ENCODE data around the gene TRIO. TPM values are rescaled to one million over a fixed set of nuclear protein-coding genes. Genes with fewer than 3 reads are reported as not detected.
A peak's percentile ranks its signal among the peaks of the same experiment; 100 is the strongest.

Gene TRIO
- total RNA-seq, 1 experiment from 2014 or later = 68.4 TPM

- intact Hi-C loops (cut with micrococcal nuclease) = no loop called here
- CTCF ChIA-PET = no interaction called here
- POLR2A ChIA-PET = no interaction called here
These were observed 107.0 kb downstream of the TRIO start for GRCh38 chr5:14250084-14250695.

GRCh38 chr5:14250748-14251701, 107.9 kb downstream of the TRIO start:
- ATAC-seq (no peak), DNase-seq (ENCODE audit: low read depth, low spot score) (no peak)
- Histone ChIP-seq H3K9me2 (ENCODE audit: insufficient read depth) (no peaks in the 10 kb centered on the region), H3K9me3 (ENCODE audit: control insufficient read depth in 1 of 2, insufficient read depth in 1 of 2, low read depth in 1 of 2, low read length in 2 of 2) (0 out of 4 replicates have a peak, but pooled peaks cover 6 to 8% of the 10 kb centered on the region in 2 experiments), H3K79me2 (ENCODE audit: insufficient read depth, low read length) (peaks cover 97% of the 10 kb centered on the region), H3K27me3 (ENCODE audit: insufficient read depth, low read length) (no peaks in the 10 kb centered on the region), H3K27ac (ENCODE audit: low read depth, low read length) (no peak overlapping the region), H2AFZ (ENCODE audit: low read depth, low read length, poor library complexity, severe bottlenecking) (no peak overlapping the region), H3K36me3 (ENCODE audit: control insufficient read depth in 1 of 2, insufficient read depth in 2 of 2, low read length in 2 of 2) (no peaks in the 10 kb centered on the region), H3K4me2 (ENCODE audit: low read length) (no peak overlapping the region), H3K4me1 (ENCODE audit: control insufficient read depth in 1 of 2, insufficient read depth in 2 of 2, low read length in 2 of 2) (peaks cover 0 to 4% of the 10 kb centered on the region in 2 experiments; a peak in 1 of 4 replicates), H3K4me3 (replicated peaks in 1 of 2; ENCODE audit: low read depth in 1 of 2, low read length in 2 of 2) (no peak overlapping the region), H4K20me1 (ENCODE audit: insufficient read depth) (no peaks in the 10 kb centered on the region), H3K9ac (ENCODE audit: low read length) (no peak overlapping the region)
- RAD21 ChIA-PET (ENCODE audit: low non-redundant PET in 1 of 2, low total read pairs in 2 of 2, uncharacterized antibody in 2 of 2, unreplicated experiment in 2 of 2) = no interaction called here
- CTCF ChIA-PET = interaction anchor here (1.0 kb wide), 1 partner anchor 19 kb away, joined by 3 read pairs; no protein-coding TSS in a partner anchor
- POLR2A ChIA-PET = no interaction called here
- no peak for TF ChIP-seq ZNF274 (IDR thresholded peaks at IDR 0.05; ENCODE audit: low read depth, low read length)
- no peak for TF ChIP-seq TCF7L2 (IDR thresholded peaks at IDR 0.05; ENCODE audit: borderline replicate concordance, extremely low read depth, insufficient read depth, insufficient read length)
- intact Hi-C loops (cut with micrococcal nuclease) = no loop called here
- no TSS peak for BruUV-seq (replicated peaks)

More at GRCh38 chr5:14250084-14250695, 107.0 kb downstream of the TRIO start:
- ATAC-seq (no peak), DNase-seq (ENCODE audit: low read depth, low spot score) (no peak)
- no peak overlapping the region for H3K4me3 ChIP-seq (replicated peaks in 1 of 2; ENCODE audit: low read depth in 1 of 2, low read length in 2 of 2)
- H3K27ac ChIP-seq (ENCODE audit: low read depth, low read length) = no peak overlapping the region
- BruUV-seq (replicated peaks) = no TSS peak
- no peaks in the 10 kb centered on the region for H3K36me3 ChIP-seq (ENCODE audit: control insufficient read depth in 1 of 2, insufficient read depth in 2 of 2, low read length in 2 of 2)
- no peak overlapping the region for H3K4me2 ChIP-seq (ENCODE audit: low read length)
- H3K27me3 ChIP-seq (ENCODE audit: insufficient read depth, low read length) = no peaks in the 10 kb centered on the region
- TF ChIP-seq MAX (IDR thresholded peaks at IDR 0.05) = peak; percentile 48; the same call in 1 of the 2 replicates
- TF ChIP-seq ZNF274 (IDR thresholded peaks at IDR 0.05; ENCODE audit: low read depth, low read length) = no peak
- TF ChIP-seq EGR1 (IDR thresholded peaks at IDR 0.05; ENCODE audit: low read depth) = no peak
- TF ChIP-seq ZFX (IDR thresholded peaks at IDR 0.05) = no peak
- TF ChIP-seq EZH2 (IDR thresholded peaks at IDR 0.05) = no peak
- no peak for TF ChIP-seq JUND (IDR thresholded peaks at IDR 0.05)
- H3K9me2 ChIP-seq (ENCODE audit: insufficient read depth) = no peaks in the 10 kb centered on the region
- H3K9me3 ChIP-seq (ENCODE audit: control insufficient read depth in 1 of 2, insufficient read depth in 1 of 2, low read depth in 1 of 2, low read length in 2 of 2) = 0 out of 4 replicates have a peak, but pooled peaks cover 3% of the 10 kb centered on the region in 2 experiments
- peaks cover 98% of the 10 kb centered on the region for H3K79me2 ChIP-seq (ENCODE audit: insufficient read depth, low read length)
- H2AFZ ChIP-seq (ENCODE audit: low read depth, low read length, poor library complexity, severe bottlenecking) = no peak overlapping the region
- no peak overlapping the region for H3K9ac ChIP-seq (ENCODE audit: low read length)
- RAD21 ChIA-PET (ENCODE audit: low non-redundant PET in 1 of 2, low total read pairs in 2 of 2, uncharacterized antibody in 2 of 2, unreplicated experiment in 2 of 2) = no interaction called here
- H4K20me1 ChIP-seq (ENCODE audit: insufficient read depth) = no peaks in the 10 kb centered on the region
- H3K4me1 ChIP-seq (ENCODE audit: control insufficient read depth in 1 of 2, insufficient read depth in 2 of 2, low read length in 2 of 2) = no peaks in the 10 kb centered on the region; a peak in 1 of 4 replicates

Measured in HCT116 (cell line).